H9 (cell line): ENCODE measurements around the gene NFKB1. TPM values are rescaled to one million over a fixed set of nuclear protein-coding genes. Genes with fewer than 3 reads are reported as not detected.

Experiments
- DNase-seq: peaks from one replicate; pipeline ENCODE4 v3.0.0-alpha.2; 2017
- H2AFZ ChIP-seq: one replicate; pipeline ENCODE4 v1.6.1; 2013; ENCODE audit warnings: mild to moderate bottlenecking, low read length, control low read depth, moderate library complexity
- H2AK5ac ChIP-seq: 2 replicates; pipeline ENCODE4 v1.6.1; 2013; ENCODE audit warnings: low read length, control low read depth, mixed read lengths; ENCODE audit not compliant: insufficient read length
- H2BK120ac ChIP-seq: one replicate; pipeline ENCODE4 v1.6.1; 2013; ENCODE audit warnings: low read depth, mild to moderate bottlenecking, low read length, control low read depth, inconsistent platforms; ENCODE audit not compliant: poor library complexity, severe bottlenecking
- H2BK12ac ChIP-seq: 2 replicates; pipeline ENCODE4 v1.6.1; 2013; ENCODE audit warnings: low read length, control low read depth, mixed read lengths, low read depth; ENCODE audit not compliant: insufficient read length
- H2BK15ac ChIP-seq: 2 replicates; pipeline ENCODE4 v1.6.1; 2013; ENCODE audit warnings: low read depth, low read length, control low read depth
- H2BK20ac ChIP-seq: one replicate; pipeline ENCODE4 v1.6.1; 2013; ENCODE audit warnings: low read depth, mild to moderate bottlenecking, low read length, control low read depth, inconsistent platforms; ENCODE audit not compliant: poor library complexity, severe bottlenecking
- H2BK5ac ChIP-seq: 2 replicates; pipeline ENCODE4 v1.6.1; 2013; ENCODE audit warnings: low read length, control low read depth, mixed read lengths; ENCODE audit not compliant: insufficient read length
- H3K14ac ChIP-seq: 2 replicates; pipeline ENCODE4 v1.6.1; 2013; ENCODE audit warnings: low read length, control low read depth; ENCODE audit not compliant: insufficient read depth
- H3K18ac ChIP-seq: 2 replicates; pipeline ENCODE4 v1.6.1; 2013; ENCODE audit warnings: low read depth, mild to moderate bottlenecking, mixed read lengths, low read length, control low read depth; ENCODE audit not compliant: insufficient read length
- H3K23ac ChIP-seq: 2 replicates; pipeline ENCODE4 v1.6.1; 2013; ENCODE audit warnings: low read length, control low read depth, mixed read lengths, low read depth; ENCODE audit not compliant: insufficient read length
- H3K23me2 ChIP-seq: 2 replicates; pipeline ENCODE4 v1.6.1; 2013; ENCODE audit warnings: low read depth, mild to moderate bottlenecking, mixed read lengths, low read length, control low read depth; ENCODE audit not compliant: insufficient read length, poor library complexity, severe bottlenecking
- H3K27ac ChIP-seq: 2 replicates; pipeline ENCODE4 v1.5.1; 2013; ENCODE audit warnings: low read length, control low read depth, mixed read lengths, low read depth; ENCODE audit not compliant: insufficient read length
- H3K27me3 ChIP-seq: 2 replicates; pipeline ENCODE4 v1.6.1; 2013; ENCODE audit warnings: low read length, control low read depth, inconsistent platforms; ENCODE audit not compliant: insufficient read depth
- H3K4ac ChIP-seq: 2 replicates; pipeline ENCODE4 v1.6.1; 2013; ENCODE audit warnings: low read depth, mild to moderate bottlenecking, control low read depth, inconsistent platforms, low read length, moderate library complexity
- H3K4me1 ChIP-seq: 2 replicates; pipeline ENCODE4 v1.6.1; 2013; ENCODE audit warnings: low read length, control low read depth, inconsistent platforms; ENCODE audit not compliant: insufficient read depth
- H3K4me2 ChIP-seq: 2 replicates; pipeline ENCODE4 v1.6.1; 2013; ENCODE audit warnings: low read length, control low read depth, mixed read lengths; ENCODE audit not compliant: insufficient read length, insufficient read depth
- H3K56ac ChIP-seq: 2 replicates; pipeline ENCODE4 v1.6.1; 2013; ENCODE audit warnings: low read depth, mild to moderate bottlenecking, mixed read lengths, low read length, control low read depth; ENCODE audit not compliant: insufficient read length
- H3K79me1 ChIP-seq: 2 replicates; pipeline ENCODE4 v1.6.1; 2013; ENCODE audit warnings: low read depth, mild to moderate bottlenecking, moderate library complexity, low read length, control low read depth, inconsistent platforms; ENCODE audit not compliant: insufficient read depth, poor library complexity, severe bottlenecking
- H3K79me2 ChIP-seq: 2 replicates; pipeline ENCODE4 v1.6.1; 2013; ENCODE audit warnings: low read length, control low read depth, inconsistent platforms; ENCODE audit not compliant: insufficient read depth
- H3K9ac ChIP-seq: 2 replicates; pipeline ENCODE4 v1.6.1; 2013; ENCODE audit warnings: low read length, control low read depth, mixed read lengths; ENCODE audit not compliant: insufficient read length; ENCODE audit errors: extremely low read depth
- H3K9me3 ChIP-seq: one replicate; pipeline ENCODE4 v1.6.1; 2013; ENCODE audit warnings: low read depth, low read length, inconsistent platforms; ENCODE audit not compliant: control insufficient read depth
- H3T11ph ChIP-seq: one replicate; pipeline ENCODE4 v1.6.1; 2013; ENCODE audit warnings: mild to moderate bottlenecking, low read length, control low read depth, inconsistent platforms
- H4K20me1 ChIP-seq: one replicate; pipeline ENCODE4 v1.6.1; 2013; ENCODE audit not compliant: control insufficient read depth, insufficient read length, insufficient read depth
- H4K5ac ChIP-seq: 2 replicates; pipeline ENCODE4 v1.6.1; 2013; ENCODE audit warnings: low read depth, mild to moderate bottlenecking, mixed read lengths, low read length, control low read depth; ENCODE audit not compliant: insufficient read length
- H4K8ac ChIP-seq: replicated peaks from 2 replicates; pipeline ENCODE4 v1.6.1; 2013; ENCODE audit warnings: low read length, control low read depth, mixed read lengths, low read depth; ENCODE audit not compliant: insufficient read length
- H4K91ac ChIP-seq: 2 replicates; pipeline ENCODE4 v1.6.1; 2013; ENCODE audit warnings: low read depth, mild to moderate bottlenecking, moderate library complexity, mixed read lengths, low read length, control low read depth; ENCODE audit not compliant: insufficient read length
- H3K27ac Mint-ChIP-seq, 3 experiments: 2 replicates in 2 of 3; 3 replicates in 1 of 3; pipeline ENCODE4 v1.8.0; 2020 to 2021; ENCODE audit warnings: mixed read lengths in 3 of 3, mild to moderate bottlenecking in 1 of 3, moderate library complexity in 1 of 3
- H3K27me3 Mint-ChIP-seq: 2 replicates; pipeline ENCODE4 v1.8.0; 2021; ENCODE audit warnings: low read depth, mild to moderate bottlenecking, moderate library complexity, mixed read lengths
- H3K36me3 Mint-ChIP-seq, 3 experiments: 2 replicates in 2 of 3; 3 replicates in 1 of 3; pipeline ENCODE4 v1.8.0; 2020 to 2021; ENCODE audit warnings: low read depth in 3 of 3, mixed read lengths in 3 of 3; ENCODE audit not compliant: insufficient read depth in 1 of 3
- H3K4me1 Mint-ChIP-seq, 2 experiments: 2 replicates each; pipeline ENCODE4 v1.8.0; 2020; ENCODE audit warnings: mixed read lengths in 2 of 2
- H3K4me3 Mint-ChIP-seq, 2 experiments: 2 replicates in 1 of 2; 3 replicates in 1 of 2; pipeline ENCODE4 v1.8.0; 2020 to 2021; ENCODE audit warnings: mild to moderate bottlenecking in 2 of 2, mixed read lengths in 2 of 2, moderate library complexity in 1 of 2
- H3K9me3 Mint-ChIP-seq, 2 experiments: 2 replicates in 1 of 2; 3 replicates in 1 of 2; pipeline ENCODE4 v1.8.0; 2020; ENCODE audit warnings: mild to moderate bottlenecking in 2 of 2, mixed read lengths in 2 of 2, moderate library complexity in 1 of 2
- CTCF ChIP-seq: fragments of 200-600 bp; sonication (generic); conservative IDR thresholded peaks from 3 replicates; pipeline ENCODE4 v1.8.0; 2021; ENCODE audit warnings: antibody characterized with exemption, mild to moderate bottlenecking
- total RNA-seq: library from RNA; stranded (reverse); gene quantifications from 2 replicates; pipeline ENCODE4 v1.2.1, GENCODE V29; 2021

NFKB1 gene
- total RNA-seq, 1 experiment from 2014 or later, result 5.7 TPM

GRCh38 chr4:102517753-102518152 lies 16.6 kb downstream of the NFKB1 start:
- no peaks in the 10 kb centered on the region for H3K79me1 ChIP-seq
- H3K4ac ChIP-seq, result no peak overlapping the region
- H3K9ac ChIP-seq, result no peak overlapping the region
- no peak overlapping the region for H4K5ac ChIP-seq
- no peak overlapping the region for H2AK5ac ChIP-seq
- Mint-ChIP-seq H3K27me3 (no peaks in the 10 kb centered on the region), H3K4me1 (peaks cover 0 to 6% of the 10 kb centered on the region in 2 experiments; a peak in 1 of 4 replicates), H3K27ac (no peak overlapping the region), H3K4me3 (no peak overlapping the region), H3K9me3 (peaks cover 12 to 18% of the 10 kb centered on the region in 2 experiments), H3K36me3 (peaks cover 0 to 10% (median 2%) of the 10 kb centered on the region in 3 experiments; a peak in 3 of 7 replicates)
- H3K79me2 ChIP-seq, result no peaks in the 10 kb centered on the region
- no peak overlapping the region for H4K91ac ChIP-seq
- no peaks in the 10 kb centered on the region for H3K23me2 ChIP-seq
- no peak overlapping the region for H4K8ac ChIP-seq
- no peaks in the 10 kb centered on the region for H3K9me3 ChIP-seq
- no peaks in the 10 kb centered on the region for H3K27me3 ChIP-seq
- no peak overlapping the region for H3K27ac ChIP-seq
- no peaks in the 10 kb centered on the region for H4K20me1 ChIP-seq
- H3K18ac ChIP-seq, result no peak overlapping the region
- no peak overlapping the region for H2BK20ac ChIP-seq
- no peak overlapping the region for H3K14ac ChIP-seq
- H2BK12ac ChIP-seq, result no peak overlapping the region
- no peak for DNase-seq
- TF ChIP-seq CTCF, result no peak
- no peak overlapping the region for H2BK120ac ChIP-seq
- no peak overlapping the region for H2AFZ ChIP-seq
- H2BK5ac ChIP-seq, result no peak overlapping the region
- H3K23ac ChIP-seq, result no peak overlapping the region
- H3T11ph ChIP-seq, result no peak overlapping the region
- no peak overlapping the region for H3K56ac ChIP-seq
- no peak overlapping the region for H3K4me2 ChIP-seq
- H3K4me1 ChIP-seq, result no peaks in the 10 kb centered on the region; the same call in 1 of the 2 replicates
- H2BK15ac ChIP-seq, result no peak overlapping the region
